Measurements from ENCODE around the gene PXDN. TPM values are rescaled to one million over a fixed set of nuclear protein-coding genes. Genes with fewer than 3 reads are reported as not detected.

Gene PXDN
- total and polyA plus RNA-seq, 5 donors from 2014 or later, result 0.79 TPM; not detected in 4

DNA sequence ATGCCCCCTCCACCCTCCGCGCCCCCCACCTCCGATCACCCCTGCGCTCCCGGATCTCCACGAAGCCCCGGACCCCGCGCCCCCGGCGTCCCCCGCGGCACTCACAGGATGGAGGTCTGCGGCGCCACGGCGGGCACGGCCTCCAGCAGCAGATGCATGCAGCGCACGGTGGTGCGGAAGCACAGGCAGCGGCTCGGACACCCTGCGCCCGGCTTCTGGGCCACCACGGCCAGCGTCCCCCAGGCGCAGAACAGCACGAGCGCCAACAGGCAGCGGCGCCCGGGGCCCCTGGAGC lies 217 bp downstream of the PXDN start:
- Histone ChIP-seq H3K27ac (ENCODE audit: insufficient read depth, low read length, poor library complexity, severe bottlenecking) (no peak overlapping the region), H3K9me3 (ENCODE audit: control insufficient read depth in 2 of 2, low read length in 2 of 2) (no peaks in the 10 kb centered on the region), H3K27me3 (ENCODE audit: control insufficient read depth, insufficient read depth, low read length) (no peaks in the 10 kb centered on the region), H3K4me1 (ENCODE audit: control insufficient read depth, insufficient read depth, low read length, poor library complexity, severe bottlenecking) (no peaks in the 10 kb centered on the region), H3K4me3 (ENCODE audit: low read depth, low read length) (no peak overlapping the region), H3K36me3 (ENCODE audit: control insufficient read depth, insufficient read depth, low read length) (no peaks in the 10 kb centered on the region)
- ATAC-seq (ENCODE audit: low read depth in 2 of 2) (no peak), DNase-seq (no peak)
- Mint-ChIP-seq H3K4me1 (peaks cover 0 to 11% (median 0%) of the 10 kb centered on the region in 4 donors), H3K27ac (no peak overlapping the region), H3K9me3 (peaks cover 0 to 2% (median 0%) of the 10 kb centered on the region in 7 donors), H3K36me3 (no peaks in the 10 kb centered on the region), H3K27me3 (peaks cover 23% of the 10 kb centered on the region), H3K4me3 (no peak overlapping the region)

DNA sequence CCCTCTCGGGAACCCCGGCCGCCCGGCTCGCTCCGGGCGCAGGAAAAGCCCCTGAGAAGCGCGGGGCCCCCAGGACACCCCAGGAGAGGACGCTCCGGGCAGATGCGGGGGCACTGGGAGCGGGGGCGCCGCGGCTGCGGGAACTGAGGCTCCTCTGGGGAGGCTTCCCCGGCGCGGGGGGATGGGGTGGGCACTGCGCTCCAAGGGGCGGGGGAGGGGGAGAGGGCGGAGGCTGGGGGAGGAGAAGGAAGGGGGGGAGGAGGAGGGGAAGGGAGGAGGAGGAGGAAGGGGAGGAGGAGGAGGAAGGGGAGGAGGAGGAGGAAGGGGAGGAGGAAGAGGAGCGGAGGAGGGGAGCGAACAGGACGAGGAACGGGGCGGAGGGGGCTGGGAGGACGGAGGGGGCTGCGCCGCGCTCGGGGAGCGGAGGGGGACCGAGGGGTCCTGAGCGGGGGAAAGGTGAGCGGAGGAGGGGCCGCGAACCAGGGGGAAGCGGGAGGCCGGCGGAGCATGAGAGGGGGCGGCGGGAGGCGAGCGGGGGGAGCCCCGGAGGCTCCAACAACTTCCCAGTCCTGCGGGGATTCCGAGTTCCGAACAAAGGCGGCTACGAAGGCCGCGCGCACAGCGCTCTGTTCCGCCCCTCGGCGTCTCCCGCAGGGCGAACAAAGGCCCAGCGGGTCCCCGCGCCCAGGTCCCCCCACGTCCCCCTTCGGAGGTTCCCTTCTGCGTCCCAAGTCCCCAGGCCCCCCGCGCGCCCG lies 742 bp downstream of the PXDN start:
- Mint-ChIP-seq H3K4me3 (no peak overlapping the region), H3K27ac (no peak overlapping the region), H3K9me3 (peaks cover 0 to 2% (median 0%) of the 10 kb centered on the region in 7 donors), H3K36me3 (no peaks in the 10 kb centered on the region), H3K27me3 (peaks cover 23% of the 10 kb centered on the region), H3K4me1 (peaks cover 0 to 11% (median 0%) of the 10 kb centered on the region in 4 donors)
- H3K27me3 ChIP-seq (ENCODE audit: control insufficient read depth, insufficient read depth, low read length), result no peaks in the 10 kb centered on the region
- no peak for DNase-seq
- no peak for ATAC-seq (ENCODE audit: low read depth in 2 of 2)
- H3K4me3 ChIP-seq (ENCODE audit: low read depth, low read length), result no peak overlapping the region
- H3K36me3 ChIP-seq (ENCODE audit: control insufficient read depth, insufficient read depth, low read length), result no peaks in the 10 kb centered on the region
- no peaks in the 10 kb centered on the region for H3K4me1 ChIP-seq (ENCODE audit: control insufficient read depth, insufficient read depth, low read length, poor library complexity, severe bottlenecking)
- H3K27ac ChIP-seq (ENCODE audit: insufficient read depth, low read length, poor library complexity, severe bottlenecking), result no peak overlapping the region
- H3K9me3 ChIP-seq (ENCODE audit: control insufficient read depth in 2 of 2, low read length in 2 of 2), result no peaks in the 10 kb centered on the region

DNA sequence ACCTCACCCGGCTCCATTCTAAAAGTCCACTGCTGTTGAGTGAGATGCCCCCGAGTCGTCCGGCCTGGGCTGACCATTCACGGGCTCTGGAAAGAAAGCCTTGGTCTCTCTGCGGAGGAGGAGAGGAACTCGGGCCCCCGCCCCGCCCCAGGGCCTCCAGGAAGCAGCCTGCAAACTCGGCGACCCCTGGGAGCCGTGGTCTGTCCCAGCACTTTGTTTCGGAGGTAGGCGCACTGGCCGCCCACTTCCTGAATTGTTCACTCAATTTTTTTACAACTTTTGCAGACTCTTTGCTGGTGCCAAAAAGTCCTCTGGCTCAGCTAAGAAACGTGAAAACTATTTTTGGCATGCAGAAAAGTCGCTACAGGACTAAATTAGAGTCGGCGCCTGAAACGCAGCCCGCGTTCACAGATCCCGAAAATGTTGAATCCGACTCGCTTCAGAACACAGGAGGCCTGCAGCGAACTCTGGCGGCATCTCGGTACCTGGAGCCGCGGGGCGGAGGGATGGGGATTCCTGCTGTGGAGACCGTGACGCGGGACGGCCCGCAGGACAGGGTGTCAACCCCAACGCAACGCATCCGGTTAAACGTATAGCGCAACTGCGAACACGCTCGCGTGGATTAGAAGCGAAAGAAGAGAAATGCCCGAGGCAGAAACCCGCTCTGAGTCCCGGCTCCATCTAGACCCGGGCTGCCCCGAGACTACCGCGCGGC lies 1.5 kb downstream of the PXDN start:
- ATAC-seq (ENCODE audit: low read depth in 2 of 2) (no peak), DNase-seq (no peak)
- Histone ChIP-seq H3K36me3 (ENCODE audit: control insufficient read depth, insufficient read depth, low read length) (no peaks in the 10 kb centered on the region), H3K4me1 (ENCODE audit: control insufficient read depth, insufficient read depth, low read length, poor library complexity, severe bottlenecking) (no peaks in the 10 kb centered on the region), H3K4me3 (ENCODE audit: low read depth, low read length) (no peak overlapping the region), H3K27me3 (ENCODE audit: control insufficient read depth, insufficient read depth, low read length) (no peaks in the 10 kb centered on the region), H3K9me3 (ENCODE audit: control insufficient read depth in 2 of 2, low read length in 2 of 2) (no peaks in the 10 kb centered on the region), H3K27ac (ENCODE audit: insufficient read depth, low read length, poor library complexity, severe bottlenecking) (no peak overlapping the region)
- peaks cover 0 to 11% (median 0%) of the 10 kb centered on the region in 4 donors for H3K4me1 Mint-ChIP-seq
- peaks cover 22% of the 10 kb centered on the region for H3K27me3 Mint-ChIP-seq
- H3K4me3 Mint-ChIP-seq, result peak overlapping the region in 3 of 4 donors; percentile 55 to 69 (median 63)
- H3K9me3 Mint-ChIP-seq, result peaks cover 0 to 2% (median 0%) of the 10 kb centered on the region in 7 donors
- no peak overlapping the region for H3K27ac Mint-ChIP-seq
- no peaks in the 10 kb centered on the region for H3K36me3 Mint-ChIP-seq

DNA sequence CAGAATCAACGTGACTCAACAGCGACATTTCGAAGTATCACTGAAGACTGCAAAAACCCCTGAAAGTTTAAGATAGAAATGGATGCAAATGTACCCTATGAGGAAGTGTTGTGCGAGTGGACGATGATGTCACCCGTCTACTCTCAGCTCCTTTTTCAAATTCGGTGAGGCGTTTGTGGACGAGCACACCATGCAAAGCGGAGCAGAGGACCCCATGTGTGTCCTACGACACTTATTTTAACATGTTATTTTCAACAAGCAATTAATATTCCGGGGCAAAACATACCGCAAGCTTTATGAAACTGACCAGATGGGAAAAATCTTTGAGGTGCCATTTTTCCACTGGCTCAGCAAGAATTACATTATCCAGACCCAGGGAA lies 2.0 kb downstream of the PXDN start:
- Mint-ChIP-seq H3K9me3 (peaks cover 0 to 2% (median 0%) of the 10 kb centered on the region in 7 donors), H3K36me3 (no peaks in the 10 kb centered on the region), H3K27ac (no peak overlapping the region), H3K4me3 (no peak overlapping the region), H3K4me1 (peaks cover 0 to 11% (median 0%) of the 10 kb centered on the region in 4 donors), H3K27me3 (peaks cover 17% of the 10 kb centered on the region)
- H3K27ac ChIP-seq (ENCODE audit: insufficient read depth, low read length, poor library complexity, severe bottlenecking), result no peak overlapping the region
- H3K9me3 ChIP-seq (ENCODE audit: control insufficient read depth in 2 of 2, low read length in 2 of 2), result no peaks in the 10 kb centered on the region
- no peaks in the 10 kb centered on the region for H3K27me3 ChIP-seq (ENCODE audit: control insufficient read depth, insufficient read depth, low read length)
- no peaks in the 10 kb centered on the region for H3K4me1 ChIP-seq (ENCODE audit: control insufficient read depth, insufficient read depth, low read length, poor library complexity, severe bottlenecking)
- H3K36me3 ChIP-seq (ENCODE audit: control insufficient read depth, insufficient read depth, low read length), result no peaks in the 10 kb centered on the region
- no peak for ATAC-seq (ENCODE audit: low read depth in 2 of 2)
- H3K4me3 ChIP-seq (ENCODE audit: low read depth, low read length), result no peak overlapping the region
- no peak for DNase-seq

DNA sequence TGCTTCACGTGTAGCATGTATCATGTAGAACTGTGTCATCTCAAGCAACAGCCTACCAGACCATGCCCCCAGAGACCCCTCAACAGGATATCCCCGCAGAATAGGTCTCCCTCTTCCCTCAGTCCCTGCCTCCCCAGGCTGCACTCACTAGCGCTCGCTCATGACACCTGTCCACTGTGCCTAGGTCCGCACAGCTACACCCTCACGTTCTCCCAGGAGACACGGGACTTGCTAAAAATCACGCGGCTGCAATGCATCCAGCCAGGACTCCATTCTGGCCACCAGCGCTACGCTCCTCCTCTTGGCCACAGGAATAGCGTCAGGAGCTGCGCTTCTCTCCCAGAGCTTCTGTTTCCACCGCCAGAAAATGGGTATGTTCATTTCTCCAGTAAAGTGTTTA lies 2.5 kb downstream of the PXDN start:
- ATAC-seq (ENCODE audit: low read depth in 2 of 2), result no peak

DNA sequence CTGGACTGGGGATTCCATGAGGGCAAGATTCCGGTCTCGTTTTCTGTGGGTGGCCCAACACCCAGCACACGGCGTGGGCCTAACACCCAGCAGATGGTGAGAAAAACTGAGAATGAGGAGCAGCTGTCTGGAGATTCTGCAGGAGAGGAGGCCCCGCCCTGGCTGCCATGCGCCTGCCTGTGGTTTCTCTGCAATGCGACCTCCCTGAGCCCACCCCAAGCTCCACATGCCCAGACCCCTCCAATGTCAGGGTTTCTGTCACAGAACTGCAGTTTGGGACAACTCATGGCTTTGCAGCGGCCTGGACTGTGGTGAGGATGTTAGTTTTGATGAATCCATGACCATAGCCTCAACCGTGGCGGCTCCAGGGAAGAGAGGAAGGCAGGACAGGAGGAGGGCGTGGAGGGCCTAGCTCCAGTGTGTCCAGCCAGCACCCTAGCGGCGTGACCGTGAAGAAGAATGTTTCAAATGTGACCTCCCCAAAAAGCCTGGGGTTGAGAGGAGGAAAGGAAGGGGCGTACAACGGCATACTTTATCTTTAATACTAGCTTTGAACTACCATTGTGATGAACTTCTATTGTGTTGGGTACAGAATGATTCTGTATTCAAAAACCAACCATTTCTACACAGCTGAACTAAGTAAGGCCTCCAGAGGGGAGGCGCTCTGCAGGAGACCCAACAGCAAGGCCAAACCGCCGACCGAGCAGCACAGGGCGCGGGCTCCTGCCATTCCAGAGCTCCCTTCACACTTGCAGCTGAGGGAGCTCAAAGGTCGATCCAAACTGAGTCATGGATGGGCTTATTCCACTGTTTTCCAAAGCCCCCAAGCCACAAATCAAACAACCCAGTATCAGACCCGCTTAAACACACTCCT lies 3.4 kb downstream of the PXDN start:
- peaks cover 7% of the 10 kb centered on the region for H3K27me3 Mint-ChIP-seq
- no peak overlapping the region for H3K27ac ChIP-seq (ENCODE audit: insufficient read depth, low read length, poor library complexity, severe bottlenecking)
- H3K36me3 Mint-ChIP-seq, result no peaks in the 10 kb centered on the region
- H3K4me3 Mint-ChIP-seq, result no peak overlapping the region
- H3K27ac Mint-ChIP-seq, result no peak overlapping the region
- H3K4me1 Mint-ChIP-seq, result peaks cover 0 to 11% (median 0%) of the 10 kb centered on the region in 4 donors
- no peaks in the 10 kb centered on the region for H3K36me3 ChIP-seq (ENCODE audit: control insufficient read depth, insufficient read depth, low read length)
- no peaks in the 10 kb centered on the region for H3K9me3 ChIP-seq (ENCODE audit: control insufficient read depth in 2 of 2, low read length in 2 of 2)
- no peak overlapping the region for H3K4me3 ChIP-seq (ENCODE audit: low read depth, low read length)
- DNase-seq (no peak), ATAC-seq (ENCODE audit: low read depth in 2 of 2) (no peak)
- no peaks in the 10 kb centered on the region for H3K9me3 Mint-ChIP-seq
- no peaks in the 10 kb centered on the region for H3K27me3 ChIP-seq (ENCODE audit: control insufficient read depth, insufficient read depth, low read length)
- no peaks in the 10 kb centered on the region for H3K4me1 ChIP-seq (ENCODE audit: control insufficient read depth, insufficient read depth, low read length, poor library complexity, severe bottlenecking)

More for the DNA sequence above, 2.5 kb downstream of the PXDN start:
- H3K4me3 ChIP-seq (ENCODE audit: low read depth, low read length), result no peak overlapping the region
- no peaks in the 10 kb centered on the region for H3K9me3 ChIP-seq (ENCODE audit: control insufficient read depth in 2 of 2, low read length in 2 of 2)
- Mint-ChIP-seq H3K4me1 (peaks cover 0 to 11% (median 0%) of the 10 kb centered on the region in 4 donors), H3K27ac (no peak overlapping the region), H3K36me3 (no peaks in the 10 kb centered on the region), H3K27me3 (peaks cover 16% of the 10 kb centered on the region), H3K4me3 (no peak overlapping the region), H3K9me3 (peaks cover 0 to 2% (median 0%) of the 10 kb centered on the region in 7 donors)
- H3K27ac ChIP-seq (ENCODE audit: insufficient read depth, low read length, poor library complexity, severe bottlenecking), result no peak overlapping the region
- H3K4me1 ChIP-seq (ENCODE audit: control insufficient read depth, insufficient read depth, low read length, poor library complexity, severe bottlenecking), result no peaks in the 10 kb centered on the region
- no peaks in the 10 kb centered on the region for H3K27me3 ChIP-seq (ENCODE audit: control insufficient read depth, insufficient read depth, low read length)
- DNase-seq, result no peak
- no peaks in the 10 kb centered on the region for H3K36me3 ChIP-seq (ENCODE audit: control insufficient read depth, insufficient read depth, low read length)

DNA sequence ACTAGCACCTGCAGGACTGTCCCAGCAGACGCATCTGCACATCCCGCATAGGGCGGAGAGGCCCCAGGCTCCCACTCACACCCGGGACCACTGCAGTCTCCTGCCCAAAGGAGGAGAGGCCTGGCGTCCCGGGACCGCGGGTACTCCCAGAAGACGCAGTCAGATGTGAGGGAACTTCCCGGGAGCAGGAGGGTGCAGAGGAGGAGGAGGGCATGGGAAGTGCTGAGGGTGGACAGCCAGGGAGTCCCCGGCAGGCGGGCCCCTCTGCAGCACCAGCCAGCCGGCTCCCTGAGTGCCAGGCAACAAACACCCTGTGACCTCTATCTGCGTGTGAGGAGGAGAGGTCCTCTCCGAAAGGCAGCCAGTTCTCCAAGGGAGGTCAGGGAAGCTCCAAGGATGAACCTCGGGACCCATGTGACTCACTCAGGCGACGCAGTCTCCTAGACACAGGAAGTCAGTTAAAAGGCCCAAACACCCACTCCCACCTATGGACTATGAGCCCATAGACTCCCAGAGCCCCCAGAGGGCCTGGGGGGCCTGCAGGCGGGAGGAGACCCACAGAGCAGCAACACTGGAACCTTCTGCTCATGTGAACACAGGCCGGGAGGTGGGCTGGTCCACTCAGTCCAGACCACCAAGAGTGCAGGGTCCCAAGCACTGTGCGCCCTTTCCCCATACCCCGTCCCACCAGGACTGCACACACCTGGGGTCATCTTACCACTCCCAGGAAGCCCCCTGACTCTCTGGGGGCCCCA lies 4.2 kb downstream of the PXDN start:
- Mint-ChIP-seq H3K36me3 (no peaks in the 10 kb centered on the region), H3K4me3 (no peak overlapping the region), H3K27me3 (peaks cover 6% of the 10 kb centered on the region), H3K27ac (no peak overlapping the region), H3K4me1 (peaks cover 0 to 11% (median 0%) of the 10 kb centered on the region in 4 donors), H3K9me3 (peaks cover 0 to under 1% (median 0%) of the 10 kb centered on the region in 7 donors)
- DNase-seq (no peak), ATAC-seq (ENCODE audit: low read depth in 2 of 2) (no peak)
- no peak overlapping the region for H3K27ac ChIP-seq (ENCODE audit: insufficient read depth, low read length, poor library complexity, severe bottlenecking)
- H3K4me1 ChIP-seq (ENCODE audit: control insufficient read depth, insufficient read depth, low read length, poor library complexity, severe bottlenecking), result no peaks in the 10 kb centered on the region
- no peak overlapping the region for H3K4me3 ChIP-seq (ENCODE audit: low read depth, low read length)
- H3K27me3 ChIP-seq (ENCODE audit: control insufficient read depth, insufficient read depth, low read length), result no peaks in the 10 kb centered on the region
- no peaks in the 10 kb centered on the region for H3K36me3 ChIP-seq (ENCODE audit: control insufficient read depth, insufficient read depth, low read length)
- H3K9me3 ChIP-seq (ENCODE audit: control insufficient read depth in 2 of 2, low read length in 2 of 2), result no peaks in the 10 kb centered on the region
